Measurements from ENCODE around the gene ESYT1. TPM values are rescaled to one million over a fixed set of nuclear protein-coding genes. Genes with fewer than 3 reads are reported as not detected.

Gene ESYT1
- total and polyA plus RNA-seq, 10 of the 15 experiments (the other 5 are each of a cell fraction or from before 2014, with no cell fraction given) = 47.5 to 120 (median 87.1) TPM

DNA sequence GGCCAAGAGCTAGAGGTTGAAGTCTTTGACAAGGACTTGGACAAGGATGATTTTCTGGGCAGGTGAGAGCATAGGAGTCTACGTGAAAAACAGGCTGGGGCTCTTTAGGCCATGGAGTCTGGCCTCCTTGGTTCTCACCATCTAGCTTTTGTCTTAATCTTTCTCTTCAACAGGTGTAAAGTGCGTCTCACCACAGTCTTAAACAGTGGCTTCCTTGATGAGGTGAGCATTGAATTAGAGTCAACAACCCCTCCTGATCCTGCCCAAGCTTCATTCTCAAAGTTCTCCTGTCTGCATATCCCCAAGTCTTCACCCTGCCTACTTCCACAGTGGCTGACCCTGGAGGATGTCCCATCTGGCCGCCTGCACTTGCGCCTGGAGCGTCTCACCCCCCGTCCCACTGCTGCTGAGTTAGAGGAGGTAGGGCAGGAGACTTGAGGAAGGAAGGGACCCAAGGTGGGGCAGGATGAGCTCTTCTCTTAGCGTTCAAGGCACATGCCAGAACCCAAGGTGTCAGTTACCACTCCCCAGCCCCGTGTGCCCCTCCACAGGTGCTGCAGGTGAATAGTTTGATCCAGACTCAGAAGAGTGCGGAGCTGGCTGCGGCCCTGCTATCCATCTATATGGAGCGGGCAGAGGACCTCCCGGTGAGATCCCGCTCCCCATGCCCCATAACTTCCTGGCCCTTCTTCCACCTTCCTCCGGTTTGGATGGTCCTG is 9.9 kb downstream of the ESYT1 start:
- Histone ChIP-seq H3K79me2 (ENCODE audit: control insufficient read depth, insufficient read depth, low read length) (no peaks in the 10 kb centered on the region), H3K4me3 (no peak overlapping the region), H3K4me1 (ENCODE audit: control insufficient read depth, insufficient read depth, low read length) (no peaks in the 10 kb centered on the region), H3K9ac (ENCODE audit: control insufficient read depth, insufficient read depth, low read length) (no peak overlapping the region), H3K27me3 (replicated peaks in 1 of 2; ENCODE audit: control insufficient read depth in 2 of 2, insufficient read depth in 2 of 2, low read length in 1 of 2) (no peaks in the 10 kb centered on the region), H3K4me2 (ENCODE audit: control insufficient read depth, insufficient read depth) (no peak overlapping the region), H3K9me3 (replicated peaks; ENCODE audit: control insufficient read depth, insufficient read depth, low read length) (no peaks in the 10 kb centered on the region), H2AFZ (ENCODE audit: control insufficient read depth, low read depth, low read length) (no peak overlapping the region), H4K20me1 (ENCODE audit: control insufficient read depth, insufficient read depth) (no peaks in the 10 kb centered on the region), H3K27ac (ENCODE audit: control insufficient read depth, insufficient read depth) (no peak overlapping the region), H3K36me3 (ENCODE audit: control insufficient read depth in 2 of 2, insufficient read depth in 2 of 2, low read length in 1 of 2) (peaks cover 15 to 25% of the 10 kb centered on the region in 2 experiments)
- DNase-seq (ENCODE audit: low read depth, low spot score) = no peak
- TF ChIP-seq ZSCAN29 (IDR thresholded peaks at IDR 0.05) = no peak
- TF ChIP-seq, protein P1, sequence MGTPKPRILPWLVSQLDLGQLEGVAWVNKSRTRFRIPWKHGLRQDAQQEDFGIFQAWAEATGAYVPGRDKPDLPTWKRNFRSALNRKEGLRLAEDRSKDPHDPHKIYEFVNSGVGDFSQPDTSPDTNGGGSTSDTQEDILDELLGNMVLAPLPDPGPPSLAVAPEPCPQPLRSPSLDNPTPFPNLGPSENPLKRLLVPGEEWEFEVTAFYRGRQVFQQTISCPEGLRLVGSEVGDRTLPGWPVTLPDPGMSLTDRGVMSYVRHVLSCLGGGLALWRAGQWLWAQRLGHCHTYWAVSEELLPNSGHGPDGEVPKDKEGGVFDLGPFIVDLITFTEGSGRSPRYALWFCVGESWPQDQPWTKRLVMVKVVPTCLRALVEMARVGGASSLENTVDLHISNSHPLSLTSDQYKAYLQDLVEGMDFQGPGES (IDR thresholded peaks at IDR 0.05) = no peak
- TF ChIP-seq, protein P2, sequence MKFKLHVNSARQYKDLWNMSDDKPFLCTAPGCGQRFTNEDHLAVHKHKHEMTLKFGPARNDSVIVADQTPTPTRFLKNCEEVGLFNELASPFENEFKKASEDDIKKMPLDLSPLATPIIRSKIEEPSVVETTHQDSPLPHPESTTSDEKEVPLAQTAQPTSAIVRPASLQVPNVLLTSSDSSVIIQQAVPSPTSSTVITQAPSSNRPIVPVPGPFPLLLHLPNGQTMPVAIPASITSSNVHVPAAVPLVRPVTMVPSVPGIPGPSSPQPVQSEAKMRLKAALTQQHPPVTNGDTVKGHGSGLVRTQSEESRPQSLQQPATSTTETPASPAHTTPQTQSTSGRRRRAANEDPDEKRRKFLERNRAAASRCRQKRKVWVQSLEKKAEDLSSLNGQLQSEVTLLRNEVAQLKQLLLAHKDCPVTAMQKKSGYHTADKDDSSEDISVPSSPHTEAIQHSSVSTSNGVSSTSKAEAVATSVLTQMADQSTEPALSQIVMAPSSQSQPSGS (IDR thresholded peaks at IDR 0.05; ENCODE audit: low read length) = no peak
- no peak for TF ChIP-seq NRF1 (conservative IDR thresholded peaks at IDR 0.05; ENCODE audit: low read depth, low read length)
- TF ChIP-seq RUNX3 (IDR thresholded peaks at IDR 0.05; ENCODE audit: low read length) = no peak
- no peak for TF ChIP-seq RAD51 (IDR thresholded peaks at IDR 0.05)
- TF ChIP-seq, protein P3, sequence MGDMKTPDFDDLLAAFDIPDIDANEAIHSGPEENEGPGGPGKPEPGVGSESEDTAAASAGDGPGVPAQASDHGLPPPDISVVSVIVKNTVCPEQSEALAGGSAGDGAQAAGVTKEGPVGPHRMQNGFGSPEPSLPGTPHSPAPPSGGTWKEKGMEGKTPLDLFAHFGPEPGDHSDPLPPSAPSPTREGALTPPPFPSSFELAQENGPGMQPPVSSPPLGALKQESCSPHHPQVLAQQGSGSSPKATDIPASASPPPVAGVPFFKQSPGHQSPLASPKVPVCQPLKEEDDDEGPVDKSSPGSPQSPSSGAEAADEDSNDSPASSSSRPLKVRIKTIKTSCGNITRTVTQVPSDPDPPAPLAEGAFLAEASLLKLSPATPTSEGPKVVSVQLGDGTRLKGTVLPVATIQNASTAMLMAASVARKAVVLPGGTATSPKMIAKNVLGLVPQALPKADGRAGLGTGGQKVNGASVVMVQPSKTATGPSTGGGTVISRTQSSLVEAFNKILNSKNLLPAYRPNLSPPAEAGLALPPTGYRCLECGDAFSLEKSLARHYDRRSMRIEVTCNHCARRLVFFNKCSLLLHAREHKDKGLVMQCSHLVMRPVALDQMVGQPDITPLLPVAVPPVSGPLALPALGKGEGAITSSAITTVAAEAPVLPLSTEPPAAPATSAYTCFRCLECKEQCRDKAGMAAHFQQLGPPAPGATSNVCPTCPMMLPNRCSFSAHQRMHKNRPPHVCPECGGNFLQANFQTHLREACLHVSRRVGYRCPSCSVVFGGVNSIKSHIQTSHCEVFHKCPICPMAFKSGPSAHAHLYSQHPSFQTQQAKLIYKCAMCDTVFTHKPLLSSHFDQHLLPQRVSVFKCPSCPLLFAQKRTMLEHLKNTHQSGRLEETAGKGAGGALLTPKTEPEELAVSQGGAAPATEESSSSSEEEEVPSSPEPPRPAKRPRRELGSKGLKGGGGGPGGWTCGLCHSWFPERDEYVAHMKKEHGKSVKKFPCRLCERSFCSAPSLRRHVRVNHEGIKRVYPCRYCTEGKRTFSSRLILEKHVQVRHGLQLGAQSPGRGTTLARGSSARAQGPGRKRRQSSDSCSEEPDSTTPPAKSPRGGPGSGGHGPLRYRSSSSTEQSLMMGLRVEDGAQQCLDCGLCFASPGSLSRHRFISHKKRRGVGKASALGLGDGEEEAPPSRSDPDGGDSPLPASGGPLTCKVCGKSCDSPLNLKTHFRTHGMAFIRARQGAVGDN (IDR thresholded peaks at IDR 0.05) = no peak
- TF ChIP-seq EZH2 (IDR thresholded peaks at IDR 0.05; ENCODE audit: borderline replicate concordance, control insufficient read depth, low read depth, low read length) = no peak
- no peak for TF ChIP-seq HDGF (IDR thresholded peaks at IDR 0.05)
- 98% methylated on average over 14 of the region's 14 CpGs for whole genome bisulfite sequencing (ENCODE audit: insufficient coverage, insufficient replicate concordance, low lambda C conversion rate, missing lambda C conversion rate)
- RAD21 ChIA-PET (ENCODE audit: unreplicated experiment) = no interaction called here
- ATAC-seq = no peak
- CTCF ChIA-PET = interaction anchor here (2.4 kb wide), 1 partner anchor 11 kb away, joined by 11 read pairs; the partner anchor contains the start of gene ESYT1
- intact Hi-C loops (cut with micrococcal nuclease; ENCODE audit: unreplicated experiment) = no loop called here
- in situ Hi-C loops (cut with MboI) = no loop called here
- no peak for FAIRE-seq
- POLR2A ChIA-PET = interaction anchor here (1.2 kb wide), 1 partner anchor 10 kb away, joined by 5 read pairs; the partner anchor contains the start of gene ESYT1
- no TSS peak for BruUV-seq (replicated peaks)
- SMC1A ChIA-PET (ENCODE audit: uncharacterized antibody, unreplicated experiment) = no interaction called here
